Measurements from ENCODE around the gene ZNF385B.
"Not testable (repeated sequence)": the region's sequence is repeated elsewhere in the genome, so short reads cannot be mapped to it uniquely, and the experiment has no call there.

The ZNF385B gene

DNA sequence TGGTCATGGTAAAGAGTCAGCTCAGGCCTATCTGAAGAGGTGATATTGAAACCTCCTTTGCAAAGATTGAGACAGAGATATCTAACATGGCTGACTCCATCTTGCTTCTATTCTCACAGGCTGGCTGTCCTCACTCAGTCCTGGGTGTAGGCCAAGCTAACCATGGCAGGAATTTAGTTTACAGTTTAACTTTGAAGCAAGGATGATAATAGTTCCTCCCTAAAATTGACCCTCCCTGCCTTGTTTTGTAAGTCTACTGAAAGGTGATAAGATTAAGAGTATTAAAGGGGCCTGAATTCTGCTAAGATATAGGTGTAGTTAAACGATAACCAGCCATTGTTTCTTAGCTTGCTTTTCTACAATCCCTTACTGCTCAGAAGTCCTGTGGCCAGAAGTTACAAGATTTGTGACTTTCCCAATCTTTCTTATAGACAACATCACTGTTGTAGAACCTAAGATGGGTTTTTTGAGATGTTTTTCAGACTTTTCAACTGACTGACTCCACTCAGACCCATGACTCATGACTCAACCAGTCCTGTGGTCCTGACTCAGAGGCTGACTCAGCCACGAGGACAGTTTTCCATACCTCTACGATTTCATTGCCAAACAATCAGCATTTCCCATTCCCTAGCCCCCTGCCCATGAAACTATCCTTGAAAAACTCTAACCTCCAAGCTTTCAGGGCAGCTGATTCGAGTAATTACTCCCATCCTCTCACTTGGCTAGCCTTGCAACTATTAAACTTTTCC, 401.1 kb downstream of the ZNF385B start:
- H3K79me2 ChIP-seq (ENCODE audit: insufficient read depth, low read length): no peaks in the 10 kb centered on the region
- H4K20me1 ChIP-seq (ENCODE audit: insufficient read depth, low read length): no peaks in the 10 kb centered on the region
- no peak for TF ChIP-seq EZH2 (IDR thresholded peaks at IDR 0.05; ENCODE audit: borderline replicate concordance, low read depth, low read length, severe bottlenecking)
- TF ChIP-seq, protein P1, sequence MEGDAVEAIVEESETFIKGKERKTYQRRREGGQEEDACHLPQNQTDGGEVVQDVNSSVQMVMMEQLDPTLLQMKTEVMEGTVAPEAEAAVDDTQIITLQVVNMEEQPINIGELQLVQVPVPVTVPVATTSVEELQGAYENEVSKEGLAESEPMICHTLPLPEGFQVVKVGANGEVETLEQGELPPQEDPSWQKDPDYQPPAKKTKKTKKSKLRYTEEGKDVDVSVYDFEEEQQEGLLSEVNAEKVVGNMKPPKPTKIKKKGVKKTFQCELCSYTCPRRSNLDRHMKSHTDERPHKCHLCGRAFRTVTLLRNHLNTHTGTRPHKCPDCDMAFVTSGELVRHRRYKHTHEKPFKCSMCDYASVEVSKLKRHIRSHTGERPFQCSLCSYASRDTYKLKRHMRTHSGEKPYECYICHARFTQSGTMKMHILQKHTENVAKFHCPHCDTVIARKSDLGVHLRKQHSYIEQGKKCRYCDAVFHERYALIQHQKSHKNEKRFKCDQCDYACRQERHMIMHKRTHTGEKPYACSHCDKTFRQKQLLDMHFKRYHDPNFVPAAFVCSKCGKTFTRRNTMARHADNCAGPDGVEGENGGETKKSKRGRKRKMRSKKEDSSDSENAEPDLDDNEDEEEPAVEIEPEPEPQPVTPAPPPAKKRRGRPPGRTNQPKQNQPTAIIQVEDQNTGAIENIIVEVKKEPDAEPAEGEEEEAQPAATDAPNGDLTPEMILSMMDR (IDR thresholded peaks at IDR 0.05; ENCODE audit: borderline replicate concordance, extremely low read depth, low read length, poor library complexity, severe bottlenecking): no peak
- no peaks in the 10 kb centered on the region for H3K4me1 ChIP-seq (ENCODE audit: insufficient read depth, low read length)
- no peaks in the 10 kb centered on the region for H3K27me3 ChIP-seq (ENCODE audit: insufficient read depth, low read length, poor library complexity)
- ATAC-seq (ENCODE audit: insufficient read depth, low read depth) (no peak), DNase-seq (no peak)
- no peak overlapping the region for H3K4me2 ChIP-seq (ENCODE audit: insufficient read depth, low read length)
- no peak overlapping the region for H3K27ac ChIP-seq (ENCODE audit: low read length)
- H3K36me3 ChIP-seq (ENCODE audit: insufficient read depth, low read length): no peaks in the 10 kb centered on the region
- no peaks in the 10 kb centered on the region for H3K9me3 ChIP-seq (ENCODE audit: insufficient read depth, low read length, severe bottlenecking)
- no peak overlapping the region for H3K4me3 ChIP-seq (ENCODE audit: low read depth in 1 of 2, low read length in 2 of 2)
- no peak overlapping the region for H3K9ac ChIP-seq (ENCODE audit: low read depth, low read length)
- H2AFZ ChIP-seq (ENCODE audit: low read depth, low read length): no peak overlapping the region

DNA sequence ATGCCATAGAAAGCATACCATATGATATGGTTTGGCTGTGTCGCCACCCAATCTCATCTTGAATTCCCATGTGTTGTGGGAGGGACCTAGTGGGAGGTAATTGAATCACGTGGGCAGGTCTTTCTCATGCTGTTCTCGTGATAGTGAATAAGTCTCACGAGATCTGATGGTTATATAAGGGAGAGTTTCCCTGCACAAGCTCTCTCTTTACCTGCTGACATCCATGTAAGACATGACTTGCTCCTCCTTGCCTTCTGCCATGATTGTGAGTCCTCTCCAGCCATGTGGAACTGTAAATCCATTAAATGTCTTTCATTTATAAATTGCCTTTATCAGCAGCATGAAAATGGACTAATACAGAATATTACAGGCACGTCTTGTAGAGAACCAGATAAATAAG, 403.3 kb downstream of the ZNF385B start:
- not testable (repeated sequence) for DNase-seq; H3K4me3 ChIP-seq (ENCODE audit: low read depth in 1 of 2, low read length in 2 of 2); H2AFZ ChIP-seq (ENCODE audit: low read depth, low read length)

DNA sequence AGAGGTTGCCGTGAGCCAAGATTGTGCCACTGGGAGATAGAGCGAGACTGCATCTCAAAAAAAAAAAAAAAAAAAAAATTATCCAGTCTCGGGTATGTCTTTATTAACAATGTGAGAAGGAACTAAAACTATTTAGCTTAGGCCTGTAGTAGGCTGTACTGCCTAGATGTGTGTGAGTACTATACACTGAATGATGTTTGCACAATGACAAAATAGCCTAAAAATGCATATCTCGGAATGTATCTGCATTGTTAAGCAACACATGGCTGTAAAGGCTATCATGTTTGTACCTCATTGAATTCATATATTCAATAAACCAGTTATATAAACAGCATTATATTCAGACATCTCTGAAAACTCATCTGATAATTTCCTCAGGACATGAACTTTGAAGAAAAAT, 405.6 kb downstream of the ZNF385B start:
- no peaks in the 10 kb centered on the region for H3K27me3 ChIP-seq (ENCODE audit: insufficient read depth, low read length, poor library complexity)

More for the DNA sequence above, 403.3 kb downstream of the ZNF385B start:
- H3K4me2 ChIP-seq (ENCODE audit: insufficient read depth, low read length); H3K9ac ChIP-seq (ENCODE audit: low read depth, low read length); H3K4me1 ChIP-seq (ENCODE audit: insufficient read depth, low read length); H3K27ac ChIP-seq (ENCODE audit: low read length); H3K36me3 ChIP-seq (ENCODE audit: insufficient read depth, low read length); ATAC-seq (ENCODE audit: insufficient read depth, low read depth); H4K20me1 ChIP-seq (ENCODE audit: insufficient read depth, low read length); H3K27me3 ChIP-seq (ENCODE audit: insufficient read depth, low read length, poor library complexity); H3K9me3 ChIP-seq (ENCODE audit: insufficient read depth, low read length, severe bottlenecking); H3K79me2 ChIP-seq (ENCODE audit: insufficient read depth, low read length): not testable (repeated sequence)

DNA sequence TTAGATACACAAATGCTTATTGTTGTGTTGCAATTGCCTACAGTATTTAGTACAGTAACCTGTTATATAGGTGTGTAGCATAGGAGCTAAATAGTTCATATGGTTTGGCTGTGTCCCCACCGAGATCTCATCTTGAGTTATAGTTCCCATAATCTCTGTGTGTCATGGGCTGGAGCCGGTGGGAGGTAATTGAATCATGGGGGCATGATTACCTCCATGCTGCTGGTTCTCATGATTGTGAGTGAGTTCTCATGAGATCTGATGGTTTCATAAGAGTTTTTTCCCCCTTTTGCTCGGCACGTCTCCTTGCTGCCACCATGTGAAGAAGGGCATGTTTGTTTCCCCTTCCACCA, 406.3 kb downstream of the ZNF385B start:
- H3K27me3 ChIP-seq (ENCODE audit: insufficient read depth, low read length, poor library complexity): no peaks in the 10 kb centered on the region
- H3K9me3 ChIP-seq (ENCODE audit: insufficient read depth, low read length, severe bottlenecking): no peaks in the 10 kb centered on the region
- H3K9ac ChIP-seq (ENCODE audit: low read depth, low read length): no peak overlapping the region
- H3K27ac ChIP-seq (ENCODE audit: low read length): no peak overlapping the region
- TF ChIP-seq, protein P1 (IDR thresholded peaks at IDR 0.05; ENCODE audit: borderline replicate concordance, extremely low read depth, low read length, poor library complexity, severe bottlenecking): no peak
- no peak for TF ChIP-seq EZH2 (IDR thresholded peaks at IDR 0.05; ENCODE audit: borderline replicate concordance, low read depth, low read length, severe bottlenecking)
- DNase-seq (no peak), ATAC-seq (ENCODE audit: insufficient read depth, low read depth) (no peak)
- H2AFZ ChIP-seq (ENCODE audit: low read depth, low read length): no peak overlapping the region
- no peak overlapping the region for H3K4me3 ChIP-seq (ENCODE audit: low read depth in 1 of 2, low read length in 2 of 2)
- H3K4me1 ChIP-seq (ENCODE audit: insufficient read depth, low read length): no peaks in the 10 kb centered on the region
- no peak overlapping the region for H3K4me2 ChIP-seq (ENCODE audit: insufficient read depth, low read length)
- no peaks in the 10 kb centered on the region for H3K36me3 ChIP-seq (ENCODE audit: insufficient read depth, low read length)
- H4K20me1 ChIP-seq (ENCODE audit: insufficient read depth, low read length): no peaks in the 10 kb centered on the region
- H3K79me2 ChIP-seq (ENCODE audit: insufficient read depth, low read length): no peaks in the 10 kb centered on the region

More for the DNA sequence above, 405.6 kb downstream of the ZNF385B start:
- Histone ChIP-seq H4K20me1 (ENCODE audit: insufficient read depth, low read length) (no peaks in the 10 kb centered on the region), H3K9ac (ENCODE audit: low read depth, low read length) (no peak overlapping the region), H2AFZ (ENCODE audit: low read depth, low read length) (no peak overlapping the region), H3K4me2 (ENCODE audit: insufficient read depth, low read length) (no peak overlapping the region), H3K79me2 (ENCODE audit: insufficient read depth, low read length) (no peaks in the 10 kb centered on the region), H3K4me1 (ENCODE audit: insufficient read depth, low read length) (no peaks in the 10 kb centered on the region), H3K36me3 (ENCODE audit: insufficient read depth, low read length) (no peaks in the 10 kb centered on the region), H3K9me3 (ENCODE audit: insufficient read depth, low read length, severe bottlenecking) (no peaks in the 10 kb centered on the region), H3K27ac (ENCODE audit: low read length) (no peak overlapping the region), H3K4me3 (ENCODE audit: low read depth in 1 of 2, low read length in 2 of 2) (no peak overlapping the region)
- DNase-seq (no peak), ATAC-seq (ENCODE audit: insufficient read depth, low read depth) (no peak)
- no peak for TF ChIP-seq EZH2 (IDR thresholded peaks at IDR 0.05; ENCODE audit: borderline replicate concordance, low read depth, low read length, severe bottlenecking)
- TF ChIP-seq, protein P1 (IDR thresholded peaks at IDR 0.05; ENCODE audit: borderline replicate concordance, extremely low read depth, low read length, poor library complexity, severe bottlenecking): no peak

Data from DND-41 (cell line).